ENCODE measurements around the gene IFTAP.

DNA sequence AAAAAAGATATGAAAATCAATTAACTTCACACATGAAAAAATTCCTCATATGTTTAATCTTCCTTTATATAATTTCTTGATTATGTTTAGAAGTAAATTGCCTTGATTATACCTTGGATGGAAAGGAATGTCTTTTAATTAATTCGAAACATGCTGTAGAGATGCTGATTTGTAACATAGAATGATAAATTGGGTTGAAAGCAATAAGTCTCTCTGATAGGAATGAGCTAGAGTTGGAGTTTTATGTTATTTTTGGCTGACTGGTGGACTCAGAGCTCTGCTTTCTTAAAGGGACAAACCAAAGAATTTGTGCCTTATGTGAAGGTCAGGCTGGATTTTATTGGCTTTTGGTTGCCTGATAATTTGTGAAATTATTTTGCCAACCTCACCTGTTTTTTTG lies 98.4 kb downstream of the IFTAP start:
- TF ChIP-seq GATA2 (IDR thresholded peaks at IDR 0.05; ENCODE audit: low read depth, low read length) (no peak), GATA3 (IDR thresholded peaks at IDR 0.05; ENCODE audit: low read depth, low read length) (no peak)

Measured in SH-SY5Y (cell line).